ENCODE measurements around the gene PRKCB. TPM values are rescaled to one million over a fixed set of nuclear protein-coding genes. Genes with fewer than 3 reads are reported as not detected.

PRKCB gene
- total and polyA plus RNA-seq, 2 donors (not counting 1 experiment from before 2014, with no cell fraction given): 0.01 TPM; not detected in 1

DNA sequence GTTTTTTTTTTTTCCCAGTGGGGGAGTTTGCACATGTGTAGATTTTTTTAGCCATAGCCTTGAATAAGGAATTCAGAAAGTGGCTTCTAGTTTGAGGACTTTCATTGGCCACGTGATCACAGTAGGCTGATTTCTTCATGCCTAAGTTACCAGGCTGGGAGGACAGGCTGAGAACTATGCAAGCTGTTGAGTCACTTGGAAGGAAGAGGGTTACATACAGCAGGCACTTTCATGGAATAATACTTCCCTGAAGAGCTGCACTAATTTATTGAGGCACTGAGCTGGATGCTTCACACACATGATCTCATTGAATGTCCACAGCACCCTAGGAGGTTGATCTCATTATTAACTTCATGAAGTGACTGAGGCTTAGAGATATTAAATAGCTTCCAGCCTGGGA, 22.8 kb downstream of the PRKCB start:
- H3K9me3 ChIP-seq (ENCODE audit: control insufficient read depth, insufficient read depth, low read depth, low read length): no peaks in the 10 kb centered on the region
- no peak for DNase-seq (ENCODE audit: low read depth in 2 of 2)
- no peaks in the 10 kb centered on the region for H3K27me3 ChIP-seq (ENCODE audit: control insufficient read depth, insufficient read depth, low read length)
- no peaks in the 10 kb centered on the region for H3K4me1 ChIP-seq (ENCODE audit: control insufficient read depth, extremely low read depth, insufficient read depth, low read length)
- no peak for TF ChIP-seq EZH2 (IDR thresholded peaks at IDR 0.05; ENCODE audit: low read length, missing control alignments)
- TF ChIP-seq, protein P1, sequence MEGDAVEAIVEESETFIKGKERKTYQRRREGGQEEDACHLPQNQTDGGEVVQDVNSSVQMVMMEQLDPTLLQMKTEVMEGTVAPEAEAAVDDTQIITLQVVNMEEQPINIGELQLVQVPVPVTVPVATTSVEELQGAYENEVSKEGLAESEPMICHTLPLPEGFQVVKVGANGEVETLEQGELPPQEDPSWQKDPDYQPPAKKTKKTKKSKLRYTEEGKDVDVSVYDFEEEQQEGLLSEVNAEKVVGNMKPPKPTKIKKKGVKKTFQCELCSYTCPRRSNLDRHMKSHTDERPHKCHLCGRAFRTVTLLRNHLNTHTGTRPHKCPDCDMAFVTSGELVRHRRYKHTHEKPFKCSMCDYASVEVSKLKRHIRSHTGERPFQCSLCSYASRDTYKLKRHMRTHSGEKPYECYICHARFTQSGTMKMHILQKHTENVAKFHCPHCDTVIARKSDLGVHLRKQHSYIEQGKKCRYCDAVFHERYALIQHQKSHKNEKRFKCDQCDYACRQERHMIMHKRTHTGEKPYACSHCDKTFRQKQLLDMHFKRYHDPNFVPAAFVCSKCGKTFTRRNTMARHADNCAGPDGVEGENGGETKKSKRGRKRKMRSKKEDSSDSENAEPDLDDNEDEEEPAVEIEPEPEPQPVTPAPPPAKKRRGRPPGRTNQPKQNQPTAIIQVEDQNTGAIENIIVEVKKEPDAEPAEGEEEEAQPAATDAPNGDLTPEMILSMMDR (conservative IDR thresholded peaks at IDR 0.05 in 1 of 2, IDR thresholded peaks at IDR 0.05 in 1 of 2; ENCODE audit: low read depth in 1 of 2, low read length in 2 of 2): no peak
- no peak overlapping the region for H2AFZ ChIP-seq (ENCODE audit: low read length)
- H3K9ac ChIP-seq (ENCODE audit: insufficient read depth, low read length): no peak overlapping the region
- no peaks in the 10 kb centered on the region for H3K79me2 ChIP-seq (ENCODE audit: control insufficient read depth, insufficient read depth, low read length)
- no peaks in the 10 kb centered on the region for H4K20me1 ChIP-seq (ENCODE audit: control insufficient read depth, extremely low read depth, insufficient read depth, low read length)
- no peaks in the 10 kb centered on the region for H3K36me3 ChIP-seq (ENCODE audit: control insufficient read depth, insufficient read depth, low read length)
- no peak overlapping the region for H3K27ac ChIP-seq (ENCODE audit: insufficient read depth, low read length)
- no peak overlapping the region for H3K4me2 ChIP-seq (ENCODE audit: extremely low read depth, insufficient read depth, low read length)
- no peak overlapping the region for H3K4me3 ChIP-seq (replicated peaks in 1 of 4; ENCODE audit: control extremely low read depth in 1 of 4, insufficient read depth in 1 of 4, low read depth in 3 of 4, low read length in 4 of 4)

DNA sequence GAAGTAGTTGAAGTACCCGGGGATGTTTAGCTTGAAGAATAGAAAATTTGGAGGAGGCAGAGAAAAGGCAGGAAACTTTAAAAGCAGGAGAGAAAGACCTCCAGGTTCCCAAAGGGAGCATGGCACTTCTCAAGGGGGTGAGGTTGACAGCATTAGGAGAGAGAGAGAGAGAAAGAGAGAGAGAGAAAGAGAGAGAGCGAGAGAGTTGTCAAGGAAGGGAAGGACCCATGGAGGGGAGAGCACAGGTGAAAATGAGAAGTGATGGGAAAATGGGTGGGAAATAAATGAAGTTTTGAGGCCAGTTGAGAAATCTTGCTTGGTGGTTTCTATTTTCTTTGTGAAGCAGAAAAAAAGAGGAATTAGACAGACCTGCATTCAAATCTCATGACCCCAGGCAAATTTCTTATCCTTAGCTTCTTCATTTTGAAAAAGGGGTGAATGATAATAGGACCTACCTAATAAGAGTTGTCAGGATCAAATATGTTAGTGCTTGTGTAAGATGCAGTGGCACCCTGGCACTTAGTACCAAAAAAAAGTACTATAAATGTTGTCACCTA, 24.0 kb downstream of the PRKCB start:
- Histone ChIP-seq H3K4me3 (replicated peaks in 1 of 4; ENCODE audit: control extremely low read depth in 1 of 4, insufficient read depth in 1 of 4, low read depth in 3 of 4, low read length in 4 of 4) (no peak overlapping the region), H3K9me3 (ENCODE audit: control insufficient read depth, insufficient read depth, low read depth, low read length) (no peaks in the 10 kb centered on the region), H2AFZ (ENCODE audit: low read length) (no peak overlapping the region), H3K79me2 (ENCODE audit: control insufficient read depth, insufficient read depth, low read length) (no peaks in the 10 kb centered on the region), H3K36me3 (ENCODE audit: control insufficient read depth, insufficient read depth, low read length) (no peaks in the 10 kb centered on the region), H3K27ac (ENCODE audit: insufficient read depth, low read length) (no peak overlapping the region), H3K27me3 (ENCODE audit: control insufficient read depth, insufficient read depth, low read length) (no peaks in the 10 kb centered on the region), H3K9ac (ENCODE audit: insufficient read depth, low read length) (no peak overlapping the region), H3K4me2 (ENCODE audit: extremely low read depth, insufficient read depth, low read length) (no peak overlapping the region), H4K20me1 (ENCODE audit: control insufficient read depth, extremely low read depth, insufficient read depth, low read length) (no peaks in the 10 kb centered on the region), H3K4me1 (ENCODE audit: control insufficient read depth, extremely low read depth, insufficient read depth, low read length) (no peaks in the 10 kb centered on the region)
- TF ChIP-seq, protein P1 (conservative IDR thresholded peaks at IDR 0.05 in 1 of 2, IDR thresholded peaks at IDR 0.05 in 1 of 2; ENCODE audit: low read depth in 1 of 2, low read length in 2 of 2): no peak
- no peak for TF ChIP-seq EZH2 (IDR thresholded peaks at IDR 0.05; ENCODE audit: low read length, missing control alignments)
- DNase-seq (ENCODE audit: low read depth in 2 of 2): no peak

DNA sequence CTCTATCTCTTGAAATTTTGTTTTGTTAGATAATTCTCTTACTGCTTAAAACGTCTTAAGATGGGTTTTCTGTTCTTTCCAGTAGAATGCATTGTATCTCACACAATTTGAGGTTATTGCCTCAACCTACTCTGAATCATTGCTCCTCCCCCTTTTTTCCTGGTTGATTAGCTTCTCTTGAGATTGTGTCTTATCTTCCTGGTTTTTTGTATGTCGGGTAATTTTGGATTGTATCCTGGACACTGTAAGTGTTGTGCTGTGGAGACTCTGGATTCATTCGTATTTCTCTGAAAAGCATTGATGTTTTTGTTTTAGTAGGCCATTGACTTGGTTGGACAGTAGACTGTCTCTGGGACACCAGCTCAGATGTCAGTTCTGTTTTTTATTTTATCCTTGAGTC, 26.1 kb downstream of the PRKCB start:
- TF ChIP-seq, protein P1 (conservative IDR thresholded peaks at IDR 0.05 in 1 of 2, IDR thresholded peaks at IDR 0.05 in 1 of 2; ENCODE audit: low read depth in 1 of 2, low read length in 2 of 2): no peak
- no peak for TF ChIP-seq EZH2 (IDR thresholded peaks at IDR 0.05; ENCODE audit: low read length, missing control alignments)
- Histone ChIP-seq H3K27ac (ENCODE audit: insufficient read depth, low read length) (no peak overlapping the region), H4K20me1 (ENCODE audit: control insufficient read depth, extremely low read depth, insufficient read depth, low read length) (no peaks in the 10 kb centered on the region), H3K9me3 (ENCODE audit: control insufficient read depth, insufficient read depth, low read depth, low read length) (no peaks in the 10 kb centered on the region), H3K79me2 (ENCODE audit: control insufficient read depth, insufficient read depth, low read length) (no peaks in the 10 kb centered on the region), H2AFZ (ENCODE audit: low read length) (no peak overlapping the region), H3K9ac (ENCODE audit: insufficient read depth, low read length) (no peak overlapping the region), H3K4me2 (ENCODE audit: extremely low read depth, insufficient read depth, low read length) (no peak overlapping the region), H3K4me3 (replicated peaks in 1 of 4; ENCODE audit: control extremely low read depth in 1 of 4, insufficient read depth in 1 of 4, low read depth in 3 of 4, low read length in 4 of 4) (no peak overlapping the region), H3K36me3 (ENCODE audit: control insufficient read depth, insufficient read depth, low read length) (no peaks in the 10 kb centered on the region), H3K4me1 (ENCODE audit: control insufficient read depth, extremely low read depth, insufficient read depth, low read length) (no peaks in the 10 kb centered on the region), H3K27me3 (ENCODE audit: control insufficient read depth, insufficient read depth, low read length) (no peaks in the 10 kb centered on the region)
- no peak for DNase-seq (ENCODE audit: low read depth in 2 of 2)
